Skeletal muscle satellite cell (primary cell): ENCODE results near the gene PGBD5.

ENCODE experiments used
- H3K27me3 ChIP-seq: 2 replicates; pipeline ENCODE4 v1.7.0; 2013; ENCODE audit warnings: low read length; ENCODE audit not compliant: control insufficient read depth, insufficient read depth
- H3K36me3 ChIP-seq: 2 replicates; pipeline ENCODE4 v1.7.0; 2013; ENCODE audit warnings: mild to moderate bottlenecking, control low read depth, low read length; ENCODE audit not compliant: insufficient read depth
- H3K4me1 ChIP-seq: 2 replicates; pipeline ENCODE4 v1.7.0; 2013; ENCODE audit warnings: low read length; ENCODE audit not compliant: control insufficient read depth, insufficient read depth
- H3K4me2 ChIP-seq: 2 replicates; pipeline ENCODE4 v1.7.0; 2013; ENCODE audit warnings: mild to moderate bottlenecking, low read length
- H3K4me3 ChIP-seq: 2 replicates; pipeline ENCODE4 v1.7.0; 2013; ENCODE audit warnings: low read length
- H3K9ac ChIP-seq: 2 replicates; pipeline ENCODE4 v1.7.0; 2013; ENCODE audit warnings: mild to moderate bottlenecking, low read depth, low read length, moderate library complexity
- H3K9me3 ChIP-seq: replicated peaks from 2 replicates; pipeline ENCODE4 v1.7.0; 2013; ENCODE audit warnings: mild to moderate bottlenecking, control low read depth, low read length

Gene PGBD5

DNA sequence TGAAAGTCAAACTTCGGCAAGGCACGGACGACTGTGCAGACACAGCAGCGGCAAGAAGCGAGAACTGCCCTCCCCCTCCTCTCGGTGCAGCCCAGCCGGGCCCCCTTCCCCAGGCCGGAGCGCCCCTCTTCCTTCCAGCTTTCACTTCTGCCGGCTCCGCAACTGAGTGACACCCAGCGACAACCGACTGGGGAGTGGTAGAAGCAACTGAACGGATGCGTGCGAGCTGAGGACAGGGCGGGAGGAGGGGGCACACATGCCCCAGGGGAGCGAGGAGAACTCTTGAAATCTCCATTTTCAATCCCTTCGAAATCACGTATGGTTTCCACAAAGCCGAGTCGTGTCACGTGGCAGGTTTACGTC lies 146.6 kb downstream of the PGBD5 start:
- Histone ChIP-seq H3K9ac (no peak overlapping the region), H3K27me3 (no peaks in the 10 kb centered on the region), H3K4me1 (no peaks in the 10 kb centered on the region), H3K9me3 (no peaks in the 10 kb centered on the region), H3K4me3 (no peak overlapping the region), H3K4me2 (no peak overlapping the region), H3K36me3 (peaks cover 55% of the 10 kb centered on the region)

DNA sequence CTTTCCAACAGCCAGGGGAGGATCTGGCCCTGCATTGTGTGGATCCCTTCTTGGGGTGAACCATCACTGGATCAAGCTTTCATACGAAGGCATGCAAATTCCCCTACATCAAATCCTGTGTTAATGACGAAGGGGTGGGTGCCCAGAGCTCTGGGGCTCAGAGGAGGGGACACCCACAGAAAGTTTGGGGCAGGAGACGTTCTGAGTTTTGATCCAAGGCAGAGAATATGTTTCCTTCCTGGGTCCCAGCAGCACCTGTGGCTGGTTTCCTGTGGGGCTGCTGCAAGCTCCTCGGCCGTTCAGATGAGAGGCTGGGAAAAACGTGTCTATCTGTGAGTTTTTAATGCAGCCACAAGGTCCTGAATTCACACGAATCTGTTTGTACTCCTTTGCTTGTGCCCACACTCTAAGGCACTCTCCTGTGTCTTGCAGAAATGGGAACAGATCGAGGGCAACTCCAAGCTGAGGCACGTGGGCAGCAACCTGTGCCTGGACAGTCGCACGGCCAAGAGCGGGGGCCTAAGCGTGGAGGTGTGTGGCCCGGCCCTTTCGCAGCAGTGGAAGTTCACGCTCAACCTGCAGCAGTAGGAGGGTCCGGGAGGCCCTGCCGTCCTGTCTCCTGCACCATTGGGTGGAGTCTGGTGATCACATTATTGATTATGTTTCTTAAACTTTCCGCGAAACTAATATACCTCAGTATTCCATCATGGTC lies 147.1 kb downstream of the PGBD5 start:
- no peaks in the 10 kb centered on the region for H3K27me3 ChIP-seq
- no peaks in the 10 kb centered on the region for H3K9me3 ChIP-seq
- no peak overlapping the region for H3K9ac ChIP-seq
- peaks cover 60% of the 10 kb centered on the region for H3K36me3 ChIP-seq
- no peaks in the 10 kb centered on the region for H3K4me1 ChIP-seq
- H3K4me3 ChIP-seq = no peak overlapping the region
- no peak overlapping the region for H3K4me2 ChIP-seq

DNA sequence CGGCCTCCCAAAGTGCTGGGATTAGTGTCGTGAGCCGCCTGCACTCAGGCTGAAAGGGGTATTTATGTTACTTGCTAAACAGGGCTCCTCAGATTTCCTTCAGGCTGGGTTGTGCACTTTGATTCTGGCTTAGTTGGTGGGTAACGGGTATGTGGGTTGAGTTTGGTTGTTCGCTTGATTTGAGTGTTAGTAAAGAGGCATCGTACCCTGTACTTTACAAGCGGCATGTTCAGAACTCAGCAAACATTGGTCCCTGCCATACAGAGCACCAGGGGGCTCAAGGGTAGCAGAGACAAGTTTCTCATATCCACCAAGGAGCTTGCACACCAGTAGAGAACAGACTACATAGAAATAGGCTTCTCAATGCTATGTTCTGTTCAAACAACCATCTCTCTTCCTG lies 147.8 kb downstream of the PGBD5 start:
- H3K4me2 ChIP-seq = no peak overlapping the region
- H3K9ac ChIP-seq = no peak overlapping the region
- no peaks in the 10 kb centered on the region for H3K4me1 ChIP-seq
- H3K9me3 ChIP-seq = no peaks in the 10 kb centered on the region
- H3K27me3 ChIP-seq = no peaks in the 10 kb centered on the region
- H3K4me3 ChIP-seq = no peak overlapping the region
- H3K36me3 ChIP-seq = peaks cover 60% of the 10 kb centered on the region

DNA sequence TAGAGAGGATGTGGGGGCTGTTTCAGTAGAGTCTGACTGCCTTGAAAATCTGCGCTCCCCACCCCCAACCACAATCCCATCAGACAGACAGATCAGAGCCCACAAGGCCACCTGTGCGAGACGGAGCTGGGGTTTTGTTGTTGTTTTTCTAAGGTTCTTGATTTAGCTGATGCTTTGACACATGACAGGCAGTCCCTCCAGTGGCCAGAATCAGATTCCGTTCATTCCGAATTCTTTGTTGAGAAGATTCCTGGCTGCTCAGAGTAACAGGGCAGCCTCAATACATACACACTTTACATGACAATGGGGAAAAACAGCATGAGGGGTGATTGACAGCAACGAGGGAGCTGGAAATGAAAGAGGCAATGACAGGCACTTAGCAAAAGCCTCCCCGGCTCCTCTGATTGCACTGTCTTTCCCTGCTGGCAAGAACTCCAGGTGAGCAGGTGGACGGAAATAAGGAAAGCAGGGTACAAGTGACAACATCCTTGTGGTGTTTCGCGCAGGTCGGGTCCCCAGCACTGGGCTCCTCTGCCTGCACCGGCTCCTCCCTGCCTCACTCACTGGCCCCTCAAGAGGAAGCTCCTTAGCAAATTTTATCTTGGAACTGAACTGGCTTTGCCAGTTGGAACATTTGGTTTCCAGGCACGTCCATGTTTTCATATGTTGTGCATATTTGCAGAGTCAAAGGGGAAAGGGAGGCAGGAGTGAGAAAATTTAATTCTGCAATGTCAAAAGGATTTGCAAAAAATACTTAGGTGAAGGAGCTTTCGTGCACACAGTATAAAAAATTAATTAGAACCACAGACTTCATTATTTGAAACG lies 148.7 kb downstream of the PGBD5 start:
- Histone ChIP-seq H3K9ac (no peak overlapping the region), H3K4me3 (no peak overlapping the region), H3K4me1 (no peaks in the 10 kb centered on the region), H3K27me3 (no peaks in the 10 kb centered on the region), H3K36me3 (peaks cover 60% of the 10 kb centered on the region), H3K9me3 (no peaks in the 10 kb centered on the region), H3K4me2 (no peak overlapping the region)

DNA sequence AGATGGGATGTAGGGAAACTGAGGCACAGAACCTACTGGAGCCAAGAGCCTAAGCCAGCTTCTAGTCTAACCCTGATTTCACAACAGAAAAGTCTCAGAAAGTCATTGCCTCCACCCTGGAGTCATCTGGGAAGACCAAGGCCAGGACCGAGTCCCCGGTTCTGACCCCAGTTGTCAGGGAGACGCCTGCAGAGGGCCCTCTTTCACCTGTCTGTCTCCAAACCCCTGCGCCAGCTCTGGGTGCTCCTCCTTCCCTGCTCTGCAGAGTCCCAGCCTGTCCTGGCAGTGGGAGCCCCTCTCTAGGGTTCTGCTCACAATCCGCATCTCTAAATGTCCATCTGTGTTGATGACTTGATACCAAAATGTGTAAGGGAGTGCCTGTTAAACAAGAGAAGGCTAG lies 149.7 kb downstream of the PGBD5 start:
- peaks cover 64% of the 10 kb centered on the region for H3K36me3 ChIP-seq
- H3K27me3 ChIP-seq = no peaks in the 10 kb centered on the region
- no peak overlapping the region for H3K4me2 ChIP-seq

DNA sequence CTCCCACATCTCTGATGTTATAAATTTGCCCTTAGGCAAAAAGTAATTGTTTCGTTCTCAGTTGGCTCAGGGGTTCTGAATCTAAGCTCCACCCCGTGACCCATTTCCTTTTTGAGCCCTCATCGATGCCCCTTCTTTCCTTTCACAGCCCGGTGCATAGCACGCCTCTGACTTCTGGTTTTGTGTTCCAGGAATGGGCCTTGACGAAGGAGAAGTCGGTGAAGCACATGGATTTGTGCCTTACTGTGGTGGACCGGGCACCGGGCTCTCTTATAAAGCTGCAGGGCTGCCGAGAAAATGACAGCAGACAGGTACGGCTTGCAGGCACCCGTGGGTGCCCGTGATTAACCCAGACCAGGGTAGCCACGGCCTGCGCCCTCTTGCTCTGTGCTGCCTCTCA lies 151.9 kb downstream of the PGBD5 start:
- H3K4me2 ChIP-seq = no peak overlapping the region
- H3K4me1 ChIP-seq = peaks cover 5% of the 10 kb centered on the region
- peaks cover 52% of the 10 kb centered on the region for H3K36me3 ChIP-seq
- no peak overlapping the region for H3K9ac ChIP-seq
- no peak overlapping the region for H3K4me3 ChIP-seq
- H3K9me3 ChIP-seq = no peaks in the 10 kb centered on the region
- H3K27me3 ChIP-seq = no peaks in the 10 kb centered on the region

More for the DNA sequence above, 149.7 kb downstream of the PGBD5 start:
- Histone ChIP-seq H3K4me3 (no peak overlapping the region), H3K9me3 (no peaks in the 10 kb centered on the region), H3K4me1 (no peaks in the 10 kb centered on the region), H3K9ac (no peak overlapping the region)

DNA sequence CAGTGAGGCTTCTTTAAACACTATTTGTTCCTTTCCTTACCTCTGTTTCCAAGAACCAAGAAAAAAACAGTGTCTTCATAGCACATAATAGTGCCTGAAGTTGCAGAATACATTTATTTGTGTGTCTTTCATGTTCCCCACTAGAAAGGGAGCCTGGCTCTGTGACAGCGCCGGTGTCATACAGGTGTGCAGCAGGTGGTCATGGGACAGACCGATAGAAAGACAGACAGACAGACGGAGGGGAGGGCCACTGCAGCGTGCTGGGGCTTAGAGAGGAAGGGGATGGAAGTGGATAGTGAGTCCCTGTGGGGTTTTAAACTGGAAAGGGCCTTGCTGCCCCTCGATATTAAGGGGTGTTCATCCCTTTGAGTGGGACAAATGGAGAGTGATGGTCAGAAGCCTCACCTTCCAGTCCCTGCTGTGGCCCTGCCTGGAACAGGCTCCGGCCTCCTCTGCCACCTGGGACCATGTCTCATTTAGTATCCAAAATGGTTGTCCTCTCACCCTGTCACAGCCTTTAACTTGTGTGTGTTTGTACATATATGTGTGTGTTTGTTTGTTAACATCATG lies 152.9 kb downstream of the PGBD5 start:
- Histone ChIP-seq H3K9me3 (no peaks in the 10 kb centered on the region), H3K36me3 (peaks cover 48% of the 10 kb centered on the region), H3K27me3 (no peaks in the 10 kb centered on the region), H3K4me3 (no peak overlapping the region), H3K4me2 (no peak overlapping the region), H3K4me1 (peaks cover 8% of the 10 kb centered on the region), H3K9ac (no peak overlapping the region)

DNA sequence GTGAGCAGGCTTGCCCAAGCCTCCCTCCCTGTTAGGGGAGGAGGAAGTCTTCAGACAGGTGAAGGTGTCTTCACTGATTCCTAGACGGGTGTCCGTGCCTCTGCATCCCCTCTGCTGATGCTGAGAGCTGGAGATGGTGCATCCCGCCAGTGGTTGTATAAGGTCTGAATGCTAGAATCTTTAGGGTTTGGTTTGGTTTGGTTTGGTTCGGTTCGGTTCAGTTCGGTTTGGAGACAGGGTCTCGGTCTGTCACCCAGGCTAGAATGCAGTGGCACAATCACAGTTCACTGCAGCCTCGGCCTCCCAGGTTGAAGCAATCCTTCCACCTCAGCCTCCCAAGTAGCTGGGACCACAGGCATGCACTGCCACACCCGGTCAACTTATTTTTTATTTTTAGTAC lies 153.6 kb downstream of the PGBD5 start:
- no peak overlapping the region for H3K4me2 ChIP-seq
- H3K9me3 ChIP-seq = no peaks in the 10 kb centered on the region
- H3K4me1 ChIP-seq = peaks cover 8% of the 10 kb centered on the region
- H3K4me3 ChIP-seq = no peak overlapping the region
- peaks cover 47% of the 10 kb centered on the region for H3K36me3 ChIP-seq
- H3K27me3 ChIP-seq = no peaks in the 10 kb centered on the region
- no peak overlapping the region for H3K9ac ChIP-seq

DNA sequence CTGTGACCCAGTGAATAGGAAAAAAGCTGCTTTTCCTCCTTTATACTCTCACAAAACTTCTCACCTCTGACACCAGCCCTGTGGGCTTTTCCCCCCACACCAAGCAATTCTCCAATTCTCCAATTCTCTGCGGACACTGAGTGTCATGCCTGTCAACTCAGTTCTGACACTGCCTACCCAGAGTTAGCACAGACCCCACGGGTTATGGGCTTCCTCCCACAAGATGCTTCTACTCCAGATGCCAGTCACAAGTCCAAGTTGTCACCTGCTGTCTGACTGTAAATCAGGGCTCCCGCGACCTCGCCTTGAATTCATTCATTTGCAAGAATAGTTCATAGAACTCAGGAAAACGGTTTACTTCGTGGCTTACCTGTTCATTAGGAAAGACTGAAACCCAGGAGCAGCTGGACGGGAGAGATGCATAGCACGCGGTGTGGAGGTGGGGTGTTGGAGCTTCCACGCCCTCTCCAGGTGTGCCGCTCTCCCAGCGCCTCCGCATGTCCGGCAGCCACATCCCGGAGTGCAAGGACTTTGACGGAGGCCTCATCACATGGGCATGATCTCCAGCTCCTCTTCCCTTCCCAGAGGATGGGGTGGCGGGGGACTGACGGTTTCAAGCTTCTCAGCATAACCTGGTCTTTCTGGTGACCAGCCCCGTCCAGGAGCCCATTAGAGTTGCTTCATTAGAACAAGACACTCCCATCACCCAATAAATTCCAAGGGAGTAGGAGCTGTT lies 154.7 kb downstream of the PGBD5 start:
- no peak overlapping the region for H3K9ac ChIP-seq
- no peak overlapping the region for H3K4me3 ChIP-seq
- peaks cover 8% of the 10 kb centered on the region for H3K4me1 ChIP-seq
- peaks cover 47% of the 10 kb centered on the region for H3K36me3 ChIP-seq
- no peaks in the 10 kb centered on the region for H3K9me3 ChIP-seq
- no peak overlapping the region for H3K4me2 ChIP-seq
- no peaks in the 10 kb centered on the region for H3K27me3 ChIP-seq

DNA sequence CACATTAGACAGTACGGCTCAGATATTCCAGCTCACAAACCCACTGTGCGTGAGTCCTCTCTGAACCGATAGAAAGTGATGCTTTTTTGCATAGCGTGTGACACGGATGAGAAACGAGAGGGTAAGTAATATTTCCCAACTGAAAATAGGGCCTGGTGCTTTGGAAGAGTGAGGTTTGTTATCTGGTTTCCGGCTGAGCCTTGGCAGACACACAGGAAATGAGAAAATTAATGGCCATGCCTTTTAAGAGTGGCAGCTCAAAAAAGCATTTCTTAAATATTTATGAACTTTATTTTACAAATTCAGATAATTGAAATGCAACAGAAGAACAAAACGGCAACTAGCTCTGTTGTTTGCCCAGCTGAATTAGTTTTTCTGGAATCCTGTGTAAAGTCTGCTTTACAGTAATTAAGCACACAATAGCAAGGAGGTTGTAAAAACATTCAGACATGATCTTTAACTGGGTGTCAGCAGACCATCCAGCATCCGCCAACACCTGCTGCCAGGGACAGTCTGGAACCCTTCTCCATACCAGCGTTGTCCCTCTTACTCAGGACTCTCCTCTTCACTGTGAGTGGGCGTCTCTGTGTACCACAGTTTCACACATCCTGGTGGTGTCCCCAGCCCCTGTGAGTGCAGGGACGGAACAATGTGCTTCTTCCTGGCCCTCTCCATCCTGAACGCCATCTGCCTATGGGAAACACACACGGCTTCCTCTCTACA lies 155.4 kb downstream of the PGBD5 start:
- Histone ChIP-seq H3K9me3 (no peaks in the 10 kb centered on the region), H3K36me3 (peaks cover 41% of the 10 kb centered on the region), H3K27me3 (no peaks in the 10 kb centered on the region), H3K4me3 (no peak overlapping the region), H3K9ac (no peak overlapping the region), H3K4me1 (peaks cover 8% of the 10 kb centered on the region), H3K4me2 (no peak overlapping the region)

DNA sequence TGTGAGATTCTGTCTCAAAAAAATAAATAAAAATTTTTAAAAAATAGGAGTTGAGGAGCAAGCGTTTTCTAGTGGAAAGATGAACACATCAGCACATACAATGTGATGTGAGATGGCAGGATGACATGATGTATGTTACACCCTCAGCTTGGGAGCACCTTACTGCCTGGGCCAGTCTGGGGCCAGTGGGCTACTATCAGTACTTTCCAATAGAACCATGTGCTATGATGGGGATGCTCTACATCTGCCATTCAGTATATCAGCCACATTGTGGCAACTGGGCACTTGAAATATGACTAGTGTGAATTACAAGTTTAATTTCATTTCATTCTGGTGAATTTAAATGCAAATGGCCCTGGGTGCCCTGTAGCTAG lies 156.0 kb downstream of the PGBD5 start:
- no peaks in the 10 kb centered on the region for H3K9me3 ChIP-seq
- no peak overlapping the region for H3K4me2 ChIP-seq
- no peak overlapping the region for H3K4me3 ChIP-seq
- no peak overlapping the region for H3K9ac ChIP-seq
- peaks cover 39% of the 10 kb centered on the region for H3K36me3 ChIP-seq
- peaks cover 8% of the 10 kb centered on the region for H3K4me1 ChIP-seq
- H3K27me3 ChIP-seq = no peaks in the 10 kb centered on the region
